Measurements from ENCODE around the gene CTSK. TPM values are rescaled to one million over a fixed set of nuclear protein-coding genes. Genes with fewer than 3 reads are reported as not detected.

CTSK gene
- total RNA-seq, 6 donors from 2014 or later = 9.6 to 35.4 (median 19.8) TPM

DNA sequence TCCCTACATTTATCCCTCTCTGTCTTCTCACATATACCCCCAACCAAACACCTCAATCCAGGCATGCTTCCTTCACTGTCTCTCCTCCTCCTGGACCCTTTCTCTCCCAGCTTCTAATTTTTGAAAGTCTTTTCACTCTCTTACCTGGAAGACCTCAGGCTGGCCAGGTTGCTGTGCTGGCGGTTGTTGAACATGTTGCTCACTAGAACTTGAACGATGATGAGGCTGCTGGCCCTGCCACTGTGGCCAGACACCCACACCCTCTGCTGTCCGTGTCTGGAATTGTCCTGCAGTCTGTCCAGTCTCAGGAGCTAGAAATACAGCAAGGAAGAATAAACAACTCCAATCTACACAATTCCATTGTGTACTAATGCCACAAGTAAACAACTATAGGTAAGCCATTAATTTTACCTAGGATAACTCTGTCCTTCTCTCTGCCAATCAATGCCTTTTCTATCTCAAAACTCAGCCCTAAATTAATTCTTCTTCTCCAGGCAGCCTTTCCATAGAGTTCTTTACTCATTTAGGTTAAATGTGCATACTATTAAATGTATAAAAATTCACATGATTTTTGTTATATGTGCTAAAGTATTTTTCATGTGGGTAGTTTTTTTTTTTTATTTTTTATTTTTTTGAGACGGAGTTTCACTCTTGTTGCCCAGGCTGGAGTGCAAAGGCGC lies 5.1 kb upstream of the CTSK start:
- WGBS, 2 donors = 54 to 62% methylated on average over 5 of the region's 5 CpGs
- TF ChIP-seq, protein P1, sequence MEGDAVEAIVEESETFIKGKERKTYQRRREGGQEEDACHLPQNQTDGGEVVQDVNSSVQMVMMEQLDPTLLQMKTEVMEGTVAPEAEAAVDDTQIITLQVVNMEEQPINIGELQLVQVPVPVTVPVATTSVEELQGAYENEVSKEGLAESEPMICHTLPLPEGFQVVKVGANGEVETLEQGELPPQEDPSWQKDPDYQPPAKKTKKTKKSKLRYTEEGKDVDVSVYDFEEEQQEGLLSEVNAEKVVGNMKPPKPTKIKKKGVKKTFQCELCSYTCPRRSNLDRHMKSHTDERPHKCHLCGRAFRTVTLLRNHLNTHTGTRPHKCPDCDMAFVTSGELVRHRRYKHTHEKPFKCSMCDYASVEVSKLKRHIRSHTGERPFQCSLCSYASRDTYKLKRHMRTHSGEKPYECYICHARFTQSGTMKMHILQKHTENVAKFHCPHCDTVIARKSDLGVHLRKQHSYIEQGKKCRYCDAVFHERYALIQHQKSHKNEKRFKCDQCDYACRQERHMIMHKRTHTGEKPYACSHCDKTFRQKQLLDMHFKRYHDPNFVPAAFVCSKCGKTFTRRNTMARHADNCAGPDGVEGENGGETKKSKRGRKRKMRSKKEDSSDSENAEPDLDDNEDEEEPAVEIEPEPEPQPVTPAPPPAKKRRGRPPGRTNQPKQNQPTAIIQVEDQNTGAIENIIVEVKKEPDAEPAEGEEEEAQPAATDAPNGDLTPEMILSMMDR (IDR thresholded peaks at IDR 0.05) = peak; percentile 56 to 84 (median 73)
- TF ChIP-seq EP300 (IDR thresholded peaks at IDR 0.05) = no peak
- DNase-seq (peak in 1 of 2 donors; percentile 83), ATAC-seq (ENCODE audit: low FRiP score in 2 of 2) (peak; percentile 79 to 89)
- no peaks in the 10 kb centered on the region for H3K9me3 ChIP-seq
- peaks cover 26 to 72% (median 59%) of the 10 kb centered on the region in 4 donors for H3K36me3 ChIP-seq
- H3K4me3 ChIP-seq = no peak overlapping the region
- no peak overlapping the region for H3K27ac ChIP-seq
- no peaks in the 10 kb centered on the region for H3K27me3 ChIP-seq
- H3K4me1 ChIP-seq = peaks cover 0 to under 1% (median 0%) of the 10 kb centered on the region in 4 donors

DNA sequence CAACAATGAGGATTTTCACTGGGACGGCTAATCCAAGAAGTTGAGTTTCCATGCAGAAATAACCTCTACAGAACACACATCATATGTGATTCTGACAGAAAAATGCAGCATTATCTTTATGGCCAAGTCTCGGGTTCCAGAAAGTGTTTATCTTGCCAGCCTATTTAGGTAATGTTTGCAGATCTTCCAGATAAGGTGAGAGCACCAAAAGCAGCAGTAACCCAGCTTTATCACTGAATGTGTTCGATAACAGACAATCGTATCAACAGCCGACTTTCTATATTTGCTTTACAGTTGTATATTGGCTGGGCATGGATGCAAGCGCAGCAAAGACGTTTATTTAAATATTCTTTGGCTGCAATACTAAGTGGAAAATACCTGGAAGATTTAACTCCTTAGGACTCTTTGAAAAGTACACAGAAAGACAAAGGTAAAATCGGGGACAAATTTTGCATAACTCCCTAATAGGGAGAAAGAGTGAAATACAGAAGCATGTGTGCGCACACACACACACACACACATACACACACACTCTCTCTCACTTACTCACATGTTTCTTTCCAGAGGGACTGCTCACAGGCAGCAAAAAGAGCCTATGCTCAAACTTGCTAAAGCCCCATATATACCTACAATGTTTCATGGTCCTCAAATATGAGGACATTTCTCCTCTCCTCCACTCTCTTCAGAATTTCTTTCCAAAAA lies 3.0 kb upstream of the CTSK start:
- DNase-seq = no peak
- Histone ChIP-seq H3K36me3 (peaks cover 20 to 52% (median 41%) of the 10 kb centered on the region in 4 donors), H3K27ac (no peak overlapping the region), H3K4me3 (no peak overlapping the region), H3K9me3 (no peaks in the 10 kb centered on the region), H3K4me1 (peaks cover 0 to 11% (median 6%) of the 10 kb centered on the region in 4 donors), H3K27me3 (no peaks in the 10 kb centered on the region)
- no peak for ATAC-seq (ENCODE audit: low FRiP score in 2 of 2)
- 59 to 70% methylated on average over 9 of the region's 9 CpGs for WGBS, 2 donors
- no peak for TF ChIP-seq POLR2A (IDR thresholded peaks at IDR 0.05)
- no peak for TF ChIP-seq POLR2AphosphoS5 (IDR thresholded peaks at IDR 0.05)
- TF ChIP-seq, protein P1 (IDR thresholded peaks at IDR 0.05) = no peak
- no peak for TF ChIP-seq EP300 (IDR thresholded peaks at IDR 0.05)

DNA sequence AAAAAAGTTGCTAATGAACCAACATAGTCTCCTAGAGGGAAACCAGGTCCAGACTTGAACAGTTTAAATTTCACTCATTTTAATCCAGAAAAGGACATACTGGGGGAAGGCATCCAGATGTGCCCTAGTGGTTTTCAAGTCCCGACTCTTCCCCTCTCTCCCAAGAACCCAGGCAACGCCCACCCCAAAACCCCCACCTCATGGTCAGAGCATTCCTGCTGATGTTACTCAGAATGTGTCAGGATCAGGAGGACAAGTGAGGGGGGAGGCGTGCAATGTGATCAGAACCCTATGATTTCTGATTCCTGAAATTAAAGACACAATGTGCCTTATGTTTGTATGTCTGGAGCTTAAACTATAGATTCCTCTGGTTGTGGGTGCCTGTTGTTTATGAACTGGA lies 1.6 kb upstream of the CTSK start:
- TF ChIP-seq, protein P1 (IDR thresholded peaks at IDR 0.05) = no peak
- no peak for TF ChIP-seq POLR2AphosphoS5 (IDR thresholded peaks at IDR 0.05)
- no peak for TF ChIP-seq POLR2A (IDR thresholded peaks at IDR 0.05)
- TF ChIP-seq EP300 (IDR thresholded peaks at IDR 0.05) = no peak
- WGBS, 2 donors = 82 to 86% methylated on average over 3 of the region's 3 CpGs
- DNase-seq (no peak), ATAC-seq (ENCODE audit: low FRiP score in 2 of 2) (peak in 1 of 2 donors; percentile 18)
- Histone ChIP-seq H3K27me3 (no peaks in the 10 kb centered on the region), H3K9me3 (no peaks in the 10 kb centered on the region), H3K4me3 (no peak overlapping the region), H3K27ac (no peak overlapping the region), H3K36me3 (peaks cover 19 to 37% (median 32%) of the 10 kb centered on the region in 4 donors), H3K4me1 (peaks cover 0 to 11% (median 6%) of the 10 kb centered on the region in 4 donors)

DNA sequence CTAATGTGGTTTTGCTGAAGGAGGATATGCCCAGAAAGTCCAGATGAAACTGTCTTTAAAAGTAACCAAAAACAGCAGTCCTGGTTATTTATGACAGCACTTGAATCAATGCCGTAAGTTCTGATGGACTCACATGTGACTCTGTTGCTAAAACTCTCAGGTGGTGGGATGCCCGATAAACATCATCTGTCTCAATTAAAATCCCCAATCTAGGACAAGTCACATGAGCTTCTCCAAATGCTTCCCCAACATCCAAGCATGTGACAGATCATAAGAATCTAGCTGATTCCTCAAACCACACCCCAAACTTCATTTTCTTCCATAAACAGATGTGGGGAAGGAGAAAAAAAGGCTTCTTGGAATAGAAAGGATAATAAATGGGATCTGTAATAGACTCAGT lies 786 bp upstream of the CTSK start:
- H3K27me3 ChIP-seq = no peaks in the 10 kb centered on the region
- DNase-seq = no peak
- no peaks in the 10 kb centered on the region for H3K9me3 ChIP-seq
- H3K4me3 ChIP-seq = no peak overlapping the region
- H3K36me3 ChIP-seq = peaks cover 13 to 32% (median 25%) of the 10 kb centered on the region in 4 donors
- H3K27ac ChIP-seq = no peak overlapping the region
- 65 to 75% methylated on average over 2 of the region's 2 CpGs for WGBS, 2 donors
- peaks cover 0 to 11% (median 6%) of the 10 kb centered on the region in 4 donors for H3K4me1 ChIP-seq
- no peak for ATAC-seq (ENCODE audit: low FRiP score in 2 of 2)
- TF ChIP-seq POLR2A (IDR thresholded peaks at IDR 0.05) = no peak
- TF ChIP-seq POLR2AphosphoS5 (IDR thresholded peaks at IDR 0.05) = no peak
- TF ChIP-seq, protein P1 (IDR thresholded peaks at IDR 0.05) = no peak
- TF ChIP-seq EP300 (IDR thresholded peaks at IDR 0.05) = no peak

All from upper lobe of left lung (tissue), 6 donors.